Breast epithelium (tissue), 3 donors: ENCODE data around the gene ZBED4.

Experiments
- POLR2A ChIP-seq: fragments of 450-650 bp; IDR thresholded peaks from one replicate; pipeline ENCODE4 v1.6.1; 2016; ENCODE audit warnings: antibody characterized with exemption, mild to moderate bottlenecking, moderate library complexity
- POLR2AphosphoS5 ChIP-seq, 3 donors: sonication (generic); formaldehyde crosslinking; IDR thresholded peaks; one replicate each; pipeline ENCODE4 v1.6.1; 2017; ENCODE audit warnings: antibody characterized with exemption in 3 of 3
- TF ChIP-seq, protein P1 (sequence below), 3 donors: fragments of 450-650 bp; IDR thresholded peaks; one replicate each; pipeline ENCODE4 v1.5.1; 2016 to 2017; ENCODE audit warnings: antibody characterized with exemption in 3 of 3, mild to moderate bottlenecking in 3 of 3, moderate library complexity in 3 of 3

DNA sequence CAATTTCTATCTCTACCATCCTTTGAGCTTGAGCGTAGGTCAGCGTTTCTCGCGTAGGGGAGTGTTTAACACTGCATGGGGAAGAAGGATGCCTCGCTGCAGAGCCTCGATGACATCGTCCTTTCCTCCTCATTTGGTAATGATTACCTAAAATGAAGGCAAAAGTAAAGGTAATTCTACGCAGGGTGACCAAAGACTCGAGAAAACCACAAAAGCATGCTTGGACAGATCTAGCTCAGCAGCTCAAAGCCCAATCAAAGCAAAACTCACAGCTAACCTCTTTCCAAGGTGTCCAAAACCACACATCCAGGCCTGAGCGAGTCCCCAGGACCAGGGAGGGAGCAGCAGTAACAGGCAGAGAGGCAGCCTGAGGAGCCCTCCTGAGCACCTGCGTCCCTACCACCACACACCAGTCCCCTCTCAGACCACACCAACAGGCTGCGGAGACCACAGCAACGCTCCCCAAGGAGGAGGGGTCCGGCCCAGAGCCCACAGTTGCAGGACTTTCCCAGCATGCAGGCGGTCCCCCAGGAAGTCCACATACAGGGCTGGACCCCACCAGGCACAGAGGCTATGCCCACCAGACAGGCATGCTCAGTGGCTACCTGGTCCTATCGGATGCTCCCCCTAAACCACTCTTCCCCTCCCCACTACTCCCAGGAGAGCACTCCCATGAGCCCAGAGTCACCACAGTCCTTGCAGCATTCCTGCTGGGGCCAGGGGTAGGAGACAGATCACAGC is 29.3 kb upstream of the ZBED4 start:
- TF ChIP-seq, protein P1, sequence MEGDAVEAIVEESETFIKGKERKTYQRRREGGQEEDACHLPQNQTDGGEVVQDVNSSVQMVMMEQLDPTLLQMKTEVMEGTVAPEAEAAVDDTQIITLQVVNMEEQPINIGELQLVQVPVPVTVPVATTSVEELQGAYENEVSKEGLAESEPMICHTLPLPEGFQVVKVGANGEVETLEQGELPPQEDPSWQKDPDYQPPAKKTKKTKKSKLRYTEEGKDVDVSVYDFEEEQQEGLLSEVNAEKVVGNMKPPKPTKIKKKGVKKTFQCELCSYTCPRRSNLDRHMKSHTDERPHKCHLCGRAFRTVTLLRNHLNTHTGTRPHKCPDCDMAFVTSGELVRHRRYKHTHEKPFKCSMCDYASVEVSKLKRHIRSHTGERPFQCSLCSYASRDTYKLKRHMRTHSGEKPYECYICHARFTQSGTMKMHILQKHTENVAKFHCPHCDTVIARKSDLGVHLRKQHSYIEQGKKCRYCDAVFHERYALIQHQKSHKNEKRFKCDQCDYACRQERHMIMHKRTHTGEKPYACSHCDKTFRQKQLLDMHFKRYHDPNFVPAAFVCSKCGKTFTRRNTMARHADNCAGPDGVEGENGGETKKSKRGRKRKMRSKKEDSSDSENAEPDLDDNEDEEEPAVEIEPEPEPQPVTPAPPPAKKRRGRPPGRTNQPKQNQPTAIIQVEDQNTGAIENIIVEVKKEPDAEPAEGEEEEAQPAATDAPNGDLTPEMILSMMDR (IDR thresholded peaks at IDR 0.05): no peak
- TF ChIP-seq POLR2AphosphoS5 (IDR thresholded peaks at IDR 0.05) (no peak), POLR2A (no peak)
